Stimulated activated CD4-positive, alpha-beta T cell treated with anti-CD3 and anti-CD28 coated beads, Interleukin-2, amount 100 ng/mL, for 48 hours (primary cell): ENCODE data around the gene OSBPL5.

ENCODE experiments used
- DNase-seq, 2 donors: peaks; one replicate each; pipeline ENCODE4 v3.0.0-alpha.2; 2020

Gene OSBPL5

DNA sequence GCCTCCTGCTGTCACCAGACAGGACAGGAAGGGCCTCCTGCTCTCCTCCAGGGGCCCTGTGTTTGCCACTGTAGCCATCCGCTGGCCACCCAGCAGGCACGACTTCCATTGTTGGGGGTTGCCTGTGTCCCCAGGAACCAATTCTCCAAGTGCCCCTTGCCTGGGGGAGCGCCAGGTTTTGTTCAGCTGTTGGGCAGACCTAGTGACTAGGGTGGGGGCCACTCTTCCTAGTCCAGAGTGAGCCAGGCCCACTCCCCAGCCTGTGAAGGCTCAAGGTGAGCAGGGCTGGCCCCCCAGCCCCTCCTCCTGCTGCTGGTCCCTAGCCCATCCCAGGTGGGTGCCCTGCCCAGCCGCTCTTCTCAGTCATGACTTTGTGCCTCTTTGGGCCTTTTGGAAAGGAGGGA lies 30.9 kb downstream of the OSBPL5 start:
- no peak for DNase-seq

DNA sequence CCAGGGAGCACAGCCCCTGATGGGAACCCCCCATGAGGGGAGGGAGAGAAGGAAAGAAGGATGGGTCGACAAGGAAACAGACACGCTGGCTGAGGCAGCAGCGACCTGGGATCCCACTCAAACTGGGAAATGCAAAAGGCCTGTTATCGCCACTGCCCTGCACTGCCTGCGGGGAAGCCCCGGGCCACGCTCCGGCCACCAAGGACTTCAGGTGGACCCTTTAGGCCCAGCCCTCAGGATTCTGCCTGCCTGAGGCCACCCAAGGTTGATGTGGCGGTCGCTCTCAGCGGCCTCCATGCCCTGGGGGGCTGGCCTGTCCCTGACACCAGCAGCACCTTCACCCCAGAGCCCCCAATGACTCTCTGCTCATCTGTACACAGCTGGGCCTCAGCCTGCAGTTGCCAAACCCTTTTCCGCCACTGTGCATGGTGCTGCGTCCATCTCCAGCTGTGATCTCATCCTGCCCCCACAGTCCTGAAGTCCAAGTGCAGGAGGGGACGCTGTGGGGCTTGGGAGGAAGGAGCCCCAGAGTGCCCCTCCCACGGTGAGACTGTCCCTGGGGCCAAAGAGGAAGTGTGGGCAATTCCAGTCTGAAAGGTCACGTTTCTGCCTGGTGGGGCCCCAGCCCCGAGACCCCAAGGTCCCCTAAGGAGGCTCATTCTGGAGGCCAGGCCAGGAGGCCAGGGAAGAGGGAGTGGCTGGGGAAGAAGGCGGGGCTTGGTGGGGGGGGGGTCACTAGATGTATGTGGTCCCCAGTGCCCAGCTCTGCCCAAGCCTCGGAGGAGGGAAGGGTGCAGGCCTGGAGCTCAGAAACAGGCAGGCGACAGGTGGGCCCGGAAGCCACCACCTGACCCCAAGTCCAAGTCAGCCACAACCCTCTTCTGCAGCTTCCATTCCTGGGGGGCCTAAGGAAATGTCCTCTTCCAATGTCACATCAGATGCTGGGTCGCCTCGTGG lies 31.6 kb downstream of the OSBPL5 start:
- no peak for DNase-seq

DNA sequence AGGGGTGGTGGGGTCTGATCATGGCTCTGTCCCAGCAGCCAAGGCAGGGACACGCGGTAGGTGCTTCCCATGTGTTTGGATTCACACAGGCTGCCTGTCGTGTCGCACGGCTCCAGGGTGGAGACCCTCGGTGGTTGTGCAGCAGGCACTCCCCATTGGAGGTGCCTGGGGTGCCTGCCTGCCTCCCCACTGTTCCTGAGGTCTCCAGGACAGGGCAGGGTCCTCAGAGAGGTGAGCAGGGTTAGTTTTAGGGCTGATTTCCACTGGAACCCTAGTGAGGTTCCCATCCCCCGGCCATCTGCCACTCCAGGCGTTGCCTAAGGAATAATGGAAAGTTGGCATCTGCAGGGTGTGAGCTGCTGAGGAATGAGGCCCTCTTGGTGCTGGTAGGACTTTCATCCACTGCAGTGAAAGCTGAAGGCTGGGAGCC lies 32.3 kb downstream of the OSBPL5 start:
- no peak for DNase-seq

DNA sequence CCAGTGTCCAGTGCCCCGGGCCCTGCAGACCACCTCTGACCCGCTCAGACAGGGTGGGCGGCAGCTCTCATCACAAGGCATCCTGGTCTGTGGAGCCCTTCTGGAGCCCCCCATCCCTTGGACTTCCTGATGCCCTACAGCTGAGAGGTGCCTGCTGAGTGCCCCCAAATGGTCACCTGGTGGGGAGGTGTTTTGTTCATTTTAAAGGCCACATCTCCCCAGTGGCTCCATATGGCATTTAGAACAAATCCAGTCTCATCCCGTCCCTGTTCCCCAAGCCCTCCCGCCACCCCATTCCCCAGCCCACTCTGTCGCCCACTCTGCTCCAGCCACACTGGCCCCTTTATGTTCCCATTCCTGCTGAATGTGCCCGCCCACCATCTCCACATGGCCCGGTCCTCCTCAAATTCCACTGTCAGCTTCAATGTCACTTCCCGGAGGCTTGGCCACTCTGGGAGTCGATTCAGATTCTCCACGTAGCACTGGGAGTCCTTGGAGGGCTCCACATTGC lies 32.8 kb downstream of the OSBPL5 start:
- DNase-seq, result no peak

DNA sequence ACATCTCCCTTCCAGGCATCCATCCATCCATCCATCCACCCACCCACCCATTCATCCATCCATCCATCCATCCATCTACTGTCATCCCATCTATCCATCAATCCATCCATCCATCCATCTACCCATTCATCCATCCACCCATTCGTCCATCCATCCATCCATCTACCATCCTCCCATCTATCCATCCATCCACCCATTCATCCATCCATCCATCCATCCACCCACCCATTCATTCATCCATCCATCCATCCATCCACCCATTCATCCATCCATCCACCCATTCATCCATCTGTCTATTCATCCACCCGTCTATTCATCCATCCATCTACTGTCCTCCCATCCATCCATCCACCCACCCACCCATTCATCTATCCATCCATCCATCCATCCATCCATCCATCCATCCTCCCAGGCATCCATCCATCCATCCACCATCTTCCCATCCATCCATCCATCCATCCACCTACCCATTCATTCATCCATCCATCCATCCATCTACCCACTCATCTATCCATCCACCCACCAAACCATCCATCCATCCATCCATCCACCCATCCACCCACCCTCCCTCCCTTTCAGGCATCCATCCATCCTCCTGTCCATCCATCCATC lies 33.7 kb downstream of the OSBPL5 start:
- DNase-seq, result no peak

DNA sequence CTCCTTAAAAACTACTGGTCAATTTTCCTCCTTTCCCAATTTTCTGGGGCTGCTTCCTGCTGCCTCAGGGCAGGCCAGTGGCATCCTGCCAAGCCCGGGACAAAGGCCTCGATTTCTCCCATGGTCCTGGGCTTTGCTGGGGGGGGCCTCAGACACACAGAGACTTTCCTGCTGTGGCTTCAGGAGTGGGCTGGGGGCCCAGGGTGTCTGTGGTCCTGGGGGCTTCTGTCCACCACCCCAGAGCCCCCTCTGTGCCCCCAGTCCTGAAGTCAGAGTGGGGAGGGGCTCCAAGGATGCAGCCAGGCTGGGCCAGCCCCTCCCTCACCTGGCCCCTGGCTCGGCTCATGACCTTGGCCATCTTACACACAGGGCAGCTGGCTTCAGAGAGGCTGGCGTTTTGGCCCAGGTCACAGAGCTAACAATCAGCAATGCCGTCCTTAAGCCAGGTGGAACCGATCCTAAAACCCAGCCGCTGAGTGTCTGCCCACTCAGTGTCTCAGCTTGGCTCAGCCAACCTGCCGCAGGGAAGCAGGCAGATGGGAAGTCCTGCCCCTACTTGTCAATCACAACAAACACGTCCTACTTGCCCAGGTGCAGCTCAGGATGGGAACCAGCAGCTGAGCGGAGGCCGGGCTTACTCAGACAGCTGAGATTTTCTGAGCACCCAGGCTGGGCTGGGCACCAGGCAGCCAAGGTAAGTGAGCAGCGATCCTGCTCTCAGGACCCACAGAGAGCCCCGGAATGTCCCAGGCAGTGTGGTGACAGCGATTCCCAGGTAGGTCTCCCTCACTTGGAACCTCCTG lies 34.6 kb downstream of the OSBPL5 start:
- no peak for DNase-seq

DNA sequence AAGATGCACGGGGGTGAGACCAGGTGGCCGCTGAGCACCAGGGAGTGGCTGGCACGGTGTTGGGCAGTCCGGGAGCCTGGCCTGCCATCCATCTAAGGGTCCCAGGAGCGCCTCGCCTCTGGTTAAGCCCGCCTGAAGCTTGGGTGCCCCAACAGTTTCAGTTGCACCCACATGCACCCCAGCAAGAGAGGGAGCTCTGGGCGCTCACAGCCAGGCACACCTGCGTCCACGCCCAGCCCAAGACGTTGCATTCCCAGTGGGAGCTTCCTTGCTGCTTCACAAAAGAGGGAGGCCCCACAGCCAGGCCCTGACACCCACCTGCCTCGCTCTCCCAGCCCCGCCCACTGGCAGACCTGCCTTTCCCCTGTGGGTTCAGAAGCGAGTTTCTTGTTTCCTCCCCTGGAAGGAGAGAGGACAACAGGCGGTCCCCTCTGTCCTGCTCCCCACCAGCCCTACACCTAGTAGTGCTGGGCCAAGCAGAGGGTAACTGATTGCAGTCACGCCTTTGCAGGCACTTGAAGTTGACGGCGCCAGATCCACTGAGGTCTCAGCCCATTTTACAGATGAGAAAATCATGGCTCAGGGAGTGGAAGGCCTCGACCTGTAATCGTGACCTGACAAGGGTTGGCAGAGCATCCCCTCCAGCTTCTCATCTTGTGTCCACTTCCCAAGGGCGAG lies 35.4 kb downstream of the OSBPL5 start:
- DNase-seq, result no peak

DNA sequence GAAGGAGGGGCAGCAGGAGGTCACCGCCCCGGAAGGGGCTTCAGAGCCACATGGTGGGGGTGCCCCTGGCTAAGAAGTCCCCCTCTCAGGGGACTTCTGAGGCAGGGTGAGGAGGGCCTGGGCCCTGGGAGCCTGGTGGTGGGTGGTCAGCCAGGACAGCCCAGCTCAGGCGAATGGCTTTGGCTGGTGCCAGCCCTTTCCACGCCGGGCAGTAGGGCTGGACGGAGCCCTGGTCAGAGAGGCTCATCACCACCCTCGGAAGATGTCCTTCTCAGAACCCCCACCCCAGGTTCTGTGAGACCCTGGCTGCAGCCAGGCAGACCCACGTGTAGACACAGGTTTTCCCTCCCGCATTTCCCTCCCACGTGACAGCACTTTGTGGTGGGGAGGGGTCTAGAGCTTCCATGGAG lies 35.9 kb downstream of the OSBPL5 start:
- no peak for DNase-seq

DNA sequence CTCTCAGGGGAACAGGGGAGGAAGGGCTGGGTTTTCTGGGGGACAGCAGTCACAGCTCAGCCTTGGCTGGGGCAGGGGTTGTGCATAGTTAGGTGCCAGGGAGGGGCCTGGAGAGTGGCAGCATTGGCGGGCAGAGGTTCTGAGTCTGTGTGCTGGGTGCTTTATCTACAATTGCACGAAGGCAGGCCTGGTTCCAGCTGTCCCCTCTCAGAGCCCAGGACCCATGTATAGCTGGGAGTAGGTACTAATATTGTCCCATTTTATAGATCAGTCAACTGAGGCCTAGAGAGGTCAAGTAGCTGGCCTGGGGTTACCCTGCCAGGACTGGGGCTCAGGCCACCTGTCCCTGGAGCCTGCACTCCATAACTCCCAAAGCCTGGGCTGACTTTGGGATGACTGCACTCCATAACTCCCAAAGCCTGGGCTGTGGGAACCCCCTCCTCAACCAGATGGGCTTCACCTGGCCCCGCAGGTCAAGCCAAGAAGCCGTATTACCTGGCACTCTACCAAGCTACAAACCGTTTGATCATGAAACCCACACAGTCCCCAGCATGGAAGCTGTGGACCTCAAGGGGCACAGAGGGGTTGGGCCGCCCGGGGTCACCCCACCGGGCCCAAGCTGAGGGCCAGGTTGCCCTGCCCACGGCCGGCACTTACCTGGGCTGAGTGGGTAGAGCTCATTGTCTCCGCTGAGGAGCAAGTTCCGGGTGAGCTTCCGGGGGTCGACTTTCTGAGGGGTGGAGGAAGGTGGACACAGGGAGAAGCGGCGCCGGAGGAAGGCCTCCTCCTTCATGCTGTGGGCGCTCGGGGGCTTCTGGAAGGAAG lies 36.5 kb downstream of the OSBPL5 start:
- no peak for DNase-seq

DNA sequence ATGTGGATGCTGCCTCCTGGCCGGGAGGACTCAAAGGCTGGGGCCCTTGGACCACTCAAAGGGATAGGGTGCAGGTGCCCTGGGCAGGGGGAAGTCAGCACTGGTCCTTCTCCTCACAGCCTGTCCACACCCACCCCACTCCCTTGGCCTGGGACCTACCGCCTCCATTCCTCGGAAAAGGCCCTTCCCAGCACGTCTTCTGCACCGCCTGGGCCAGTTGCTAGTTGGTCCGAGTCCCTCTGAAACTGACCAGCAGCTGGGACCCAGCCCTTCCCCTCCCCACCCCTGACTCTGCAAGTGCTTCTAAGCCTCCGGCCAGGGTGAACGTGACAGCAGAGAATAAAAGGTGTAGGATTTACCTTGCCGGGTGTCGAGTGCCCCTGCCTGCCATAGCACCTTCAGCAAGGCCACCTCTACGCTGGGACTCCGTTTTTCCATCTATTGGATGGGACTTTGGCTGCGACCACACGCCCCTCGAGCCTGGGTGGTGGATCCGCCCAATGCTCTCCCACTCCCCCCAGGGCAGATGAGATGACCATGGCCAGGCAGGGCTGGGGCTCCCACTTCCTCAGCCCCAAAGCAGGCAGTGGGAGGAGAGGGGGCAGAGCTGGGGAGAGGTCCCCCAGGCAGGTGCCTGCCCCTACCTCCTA lies 37.3 kb downstream of the OSBPL5 start:
- DNase-seq, result no peak

DNA sequence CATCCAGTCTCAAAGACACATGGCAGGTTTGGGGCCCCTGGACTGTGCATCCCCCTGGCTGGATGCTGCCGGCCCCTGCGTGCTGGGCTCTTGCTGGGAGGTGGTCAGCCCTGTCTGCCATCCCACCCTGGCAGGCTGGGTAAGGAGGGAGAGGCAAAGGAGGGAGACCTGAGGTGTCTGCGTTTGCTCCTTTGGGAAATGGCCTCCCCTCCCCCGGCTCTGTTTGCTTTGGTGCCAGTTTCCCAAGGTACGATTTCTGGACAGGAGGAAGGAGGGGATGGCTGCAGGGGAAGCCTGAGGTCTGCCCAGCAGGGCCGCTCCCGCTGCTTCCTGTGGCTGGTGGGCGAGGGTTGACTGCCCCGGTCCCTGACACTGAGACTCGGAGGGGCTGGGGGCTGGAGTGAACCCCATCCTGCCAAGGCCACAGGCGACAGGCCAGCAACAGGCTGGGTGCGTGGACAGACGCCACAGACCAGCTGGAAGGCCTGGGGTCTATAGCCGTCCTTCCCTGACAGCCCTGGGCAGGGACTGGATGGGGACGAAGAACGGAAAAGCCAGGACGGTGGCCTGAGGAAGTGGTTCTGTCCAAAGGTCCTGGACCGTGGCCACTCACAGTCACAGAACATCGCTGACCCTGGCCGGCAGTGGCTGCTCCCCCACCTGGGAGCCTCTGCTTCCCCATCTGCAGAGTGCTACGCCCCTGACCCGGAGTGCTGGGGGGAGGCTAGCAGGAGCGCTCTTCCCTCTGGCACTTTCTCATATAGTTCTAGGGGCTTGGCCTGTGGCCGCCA lies 38.0 kb downstream of the OSBPL5 start:
- DNase-seq, result no peak

DNA sequence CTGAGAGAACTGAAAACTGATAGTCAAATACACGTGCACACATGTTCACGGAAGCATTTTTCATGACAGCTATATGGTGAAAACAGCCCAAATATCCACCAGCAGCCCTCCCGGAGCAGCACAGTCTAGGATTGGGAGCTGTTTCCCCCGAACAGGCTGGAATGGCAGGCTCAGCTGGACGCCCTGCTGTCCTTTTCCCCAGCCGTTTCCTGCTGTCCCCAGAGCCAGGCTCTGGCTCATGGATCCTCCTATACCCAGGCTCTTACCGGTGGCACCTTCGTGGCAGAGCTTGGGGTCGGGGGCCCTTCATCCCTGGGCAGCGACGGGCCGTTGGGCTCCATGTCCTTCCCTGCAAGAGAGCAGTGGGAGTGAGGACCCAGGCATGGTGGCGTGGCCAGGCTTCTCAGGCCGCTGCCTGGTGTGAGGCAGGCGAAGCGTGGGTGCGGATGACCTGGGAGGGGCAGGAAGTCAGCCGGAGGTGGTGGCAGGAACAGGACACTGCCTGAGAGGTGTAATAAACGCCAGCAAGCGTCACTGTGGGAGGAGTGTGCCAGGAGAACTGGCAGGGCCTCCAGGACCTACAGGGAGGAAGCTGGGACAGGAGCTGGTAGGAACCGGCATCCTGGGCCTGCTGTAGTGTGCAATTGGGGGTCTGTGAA lies 38.8 kb downstream of the OSBPL5 start:
- DNase-seq, result no peak

DNA sequence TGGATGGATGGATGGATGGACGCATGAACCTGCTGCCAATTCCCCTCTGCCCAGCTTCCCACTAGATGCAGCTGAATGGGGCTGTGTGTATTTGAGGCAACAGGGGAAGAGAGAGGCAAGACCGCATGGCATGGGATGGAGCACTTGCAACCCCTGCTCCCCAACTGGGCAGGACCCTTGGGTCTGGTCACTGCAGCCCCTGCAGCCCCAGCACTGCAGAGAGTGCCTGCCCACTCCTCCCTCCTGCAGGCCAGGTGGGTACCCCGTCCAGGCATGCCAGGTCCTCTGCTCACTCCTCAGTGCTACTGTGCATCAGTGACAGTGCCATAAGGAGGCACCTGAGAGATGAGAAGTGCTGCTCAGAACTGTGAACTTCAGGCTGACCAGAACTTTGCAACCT lies 40.3 kb downstream of the OSBPL5 start:
- no peak for DNase-seq

DNA sequence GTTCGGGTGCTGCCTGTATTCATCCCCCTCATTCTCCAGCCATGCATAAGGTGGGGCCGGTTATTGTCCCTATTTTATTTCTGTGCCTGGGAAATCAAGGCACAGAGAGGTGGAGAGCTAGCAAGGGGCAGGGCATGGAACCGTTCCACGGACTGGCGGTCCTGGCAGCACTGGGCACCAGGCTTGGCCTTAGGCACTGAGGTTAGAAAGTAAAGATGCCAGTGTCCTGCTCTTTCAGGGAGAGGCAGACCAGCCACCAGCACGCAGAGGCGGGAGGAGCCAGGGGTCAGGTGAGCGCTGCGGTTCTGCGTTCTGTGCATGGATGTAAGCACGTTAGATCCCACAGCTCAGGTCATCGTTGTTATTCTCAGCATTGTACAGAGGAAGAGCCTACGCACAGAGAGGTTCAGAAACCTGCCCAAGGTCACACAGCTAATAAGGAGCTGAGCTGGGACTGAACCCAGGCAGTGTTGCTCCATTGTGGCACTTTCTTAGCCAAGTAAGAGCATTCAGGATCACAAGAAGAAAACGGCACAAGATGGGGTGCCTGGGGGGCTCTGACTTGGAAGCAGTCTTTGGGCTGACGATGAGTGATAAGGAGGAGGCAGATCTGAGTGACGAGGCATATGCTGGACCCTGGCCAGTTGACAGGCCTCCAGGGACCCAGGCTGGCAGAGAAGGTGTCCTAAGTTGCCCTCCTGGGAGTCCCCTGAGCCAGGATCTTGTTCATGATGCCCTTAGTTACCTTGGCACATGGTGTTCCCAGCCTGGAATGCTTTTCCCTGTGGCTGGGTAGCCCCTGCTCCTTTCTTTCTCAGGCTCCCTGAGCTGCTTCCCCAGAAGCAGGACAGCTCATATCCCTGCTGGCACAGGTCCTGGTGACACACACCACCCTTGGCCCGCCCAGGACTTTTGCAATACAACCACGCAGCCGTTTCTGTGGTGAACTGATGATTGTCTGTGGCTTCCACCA lies 41.1 kb downstream of the OSBPL5 start:
- no peak for DNase-seq

DNA sequence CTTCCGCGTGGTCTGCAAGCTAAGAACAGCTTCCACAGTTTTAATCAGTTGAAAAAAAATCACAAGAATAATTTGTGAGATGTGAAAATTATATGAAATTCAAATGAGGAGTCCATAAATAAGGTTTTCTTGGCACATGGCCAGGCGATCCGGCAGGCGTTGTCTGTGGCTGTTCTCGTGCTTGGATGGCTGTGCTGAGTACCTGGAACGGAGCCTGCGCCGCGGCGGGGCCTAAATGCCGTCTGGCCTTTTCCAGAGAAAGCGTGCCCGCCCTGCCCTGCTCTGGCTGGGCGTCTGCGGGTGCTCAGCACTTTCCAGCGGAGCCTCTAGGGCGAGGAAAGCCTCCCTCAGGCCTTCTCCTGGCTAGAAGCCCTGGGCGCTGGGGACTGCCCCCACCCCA lies 41.8 kb downstream of the OSBPL5 start:
- DNase-seq, result no peak

DNA sequence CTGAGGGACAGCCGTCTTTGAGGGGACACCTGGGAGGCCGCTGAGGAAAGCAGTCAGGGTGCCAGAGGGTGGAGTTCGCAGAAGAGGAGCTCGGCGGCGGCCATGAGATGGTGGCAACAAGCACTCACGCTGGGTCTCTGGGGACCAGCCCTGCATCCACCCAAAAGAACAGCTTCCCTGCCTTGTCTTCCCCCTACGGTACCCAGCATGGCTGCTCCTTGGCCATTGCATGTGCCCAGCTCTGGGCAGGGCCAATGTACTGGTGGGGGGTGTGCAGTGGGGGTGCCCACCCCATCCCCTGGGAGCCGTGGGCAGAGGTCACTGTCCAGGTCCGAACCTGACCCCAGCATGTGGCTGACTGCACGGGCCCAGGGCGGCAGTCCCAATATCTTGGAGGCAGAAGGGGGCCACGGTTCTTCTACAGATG lies 42.3 kb downstream of the OSBPL5 start:
- no peak for DNase-seq

DNA sequence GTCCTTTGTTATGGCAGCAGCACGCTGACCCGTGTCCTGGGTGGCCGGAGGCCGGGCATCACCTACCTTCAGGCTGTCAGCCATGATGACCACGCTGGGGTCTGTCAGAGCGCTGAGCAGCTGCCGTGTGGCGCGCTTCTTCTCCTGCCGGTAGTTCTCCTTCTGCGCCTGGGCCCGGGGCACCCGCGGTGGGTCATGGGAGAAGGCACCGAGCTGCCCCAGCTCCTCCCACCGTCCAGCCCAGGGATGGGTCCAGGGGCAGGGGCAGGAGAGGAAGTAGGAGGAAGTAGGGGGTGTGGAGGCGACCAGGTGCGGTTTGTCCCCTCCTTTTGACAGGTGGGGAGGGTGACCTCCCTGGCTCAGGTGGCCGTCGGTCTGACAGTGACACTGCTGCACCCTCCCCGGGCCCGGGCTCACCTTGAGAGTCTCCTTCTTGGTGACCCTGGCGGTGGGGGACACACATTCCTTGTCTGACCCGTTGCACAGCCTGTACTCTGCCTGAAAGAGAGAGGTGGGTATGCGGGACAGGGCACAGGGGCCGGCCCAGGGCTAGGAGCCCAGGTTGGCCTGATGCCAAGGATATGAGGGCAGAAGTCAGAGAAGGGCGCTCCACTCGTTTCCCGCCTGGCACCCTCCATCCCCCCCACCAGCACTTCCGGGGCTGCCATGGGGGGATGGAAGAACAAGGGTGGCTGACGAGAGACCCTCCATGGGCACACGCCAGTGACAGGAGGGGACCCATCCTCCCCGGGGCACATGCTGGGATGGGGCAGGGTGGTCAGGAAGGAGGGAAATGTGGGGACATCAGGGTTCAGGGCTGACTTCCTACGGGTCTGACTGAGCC lies 43.0 kb downstream of the OSBPL5 start:
- DNase-seq, result no peak

DNA sequence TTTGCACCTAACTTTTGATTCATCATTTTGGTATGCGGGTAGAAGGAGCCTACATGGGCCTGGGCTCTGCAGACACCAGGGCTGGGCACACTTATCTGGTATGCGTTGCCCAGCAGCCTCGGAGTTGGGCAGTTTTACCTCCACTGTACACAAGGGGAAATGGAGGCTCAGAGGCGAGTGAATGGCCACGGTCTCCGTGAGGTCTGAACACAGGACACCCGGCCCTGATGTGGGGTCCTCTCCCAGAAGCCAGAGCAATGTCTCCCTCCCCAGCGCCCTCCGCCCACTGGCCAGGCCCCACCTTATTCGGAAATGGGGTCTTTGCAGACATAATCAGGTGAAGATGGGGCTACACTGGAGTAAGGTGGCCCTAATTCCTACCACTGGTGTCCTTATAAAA lies 43.7 kb downstream of the OSBPL5 start:
- DNase-seq, result no peak
